Activated CD8-positive, alpha-beta T cell treated with anti-CD3 and anti-CD28 coated beads, Interleukin-2, amount 10 ng/mL, durations not matched to agents 7 days and 5 days (primary cell): ENCODE data around the gene DYNC2H1. TPM values are rescaled to one million over a fixed set of nuclear protein-coding genes. Genes with fewer than 3 reads are reported as not detected.

ENCODE experiments used
- ATAC-seq: fragments of 150-1000 bp; cut with Tn5 transposase; one replicate; pipeline ENCODE4 v1.10.0; 2021; ENCODE audit warnings: moderate library complexity
- CTCF ChIA-PET: fragments of 350-600 bp; sonication (Branson Sonifier 250); formaldehyde crosslinking; loops from one replicate; lab custom pipeline; 2021; ENCODE audit warnings: antibody characterized with exemption; lab: Charles Lee
- POLR2A ChIA-PET: fragments of 350-600 bp; sonication (Branson Sonifier 250); formaldehyde crosslinking; loops from one replicate; lab custom pipeline; 2021; ENCODE audit warnings: antibody characterized with exemption; lab: Charles Lee
- DNase-seq: peaks from one replicate; pipeline ENCODE4 v3.0.0-alpha.2; 2020
- H3K27ac Mint-ChIP-seq: one replicate; pipeline ENCODE4 v1.8.0; 2021; ENCODE audit warnings: mild to moderate bottlenecking, mixed read lengths
- H3K27me3 Mint-ChIP-seq: one replicate; pipeline ENCODE4 v1.8.0; 2021; ENCODE audit warnings: low read depth, mixed read lengths
- H3K36me3 Mint-ChIP-seq: one replicate; pipeline ENCODE4 v1.8.0; 2021; ENCODE audit warnings: low read depth, mixed read lengths
- H3K4me1 Mint-ChIP-seq: one replicate; pipeline ENCODE4 v1.8.0; 2021; ENCODE audit warnings: low read depth, mixed read lengths
- H3K4me3 Mint-ChIP-seq: one replicate; pipeline ENCODE4 v1.8.0; 2021; ENCODE audit warnings: mild to moderate bottlenecking, mixed read lengths
- H3K9me3 Mint-ChIP-seq: one replicate; pipeline ENCODE4 v1.8.0; 2022; ENCODE audit warnings: mixed read lengths; ENCODE audit not compliant: insufficient read depth
- total RNA-seq, 2 experiments: library from RNA; stranded (reverse); gene quantifications; one replicate each; pipeline ENCODE4 v1.2.3, GENCODE V29; 2021

DYNC2H1 gene
- total RNA-seq, 2 experiments from 2014 or later, result 1.6 to 1.7 TPM

DNA sequence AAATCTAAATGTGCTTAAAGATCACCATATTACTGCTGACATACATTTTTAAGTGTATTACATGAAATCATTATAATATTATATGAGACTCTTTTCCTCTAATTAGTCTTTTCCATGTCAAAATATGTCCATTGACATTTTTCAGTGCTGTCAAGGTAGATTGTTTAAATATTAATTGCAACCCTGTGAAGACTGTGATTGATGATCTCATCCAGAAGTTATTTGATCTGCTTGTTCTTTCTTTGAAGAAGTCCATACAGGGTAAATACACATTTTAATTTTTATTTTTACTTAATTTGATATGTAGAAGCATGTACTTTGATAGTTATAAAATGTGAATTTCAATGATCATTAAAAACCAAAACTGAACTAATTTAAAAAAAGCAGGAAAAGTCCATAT, 38.4 kb downstream of the DYNC2H1 start:
- Mint-ChIP-seq H3K36me3 (no peaks in the 10 kb centered on the region), H3K4me1 (no peaks in the 10 kb centered on the region), H3K27me3 (no peaks in the 10 kb centered on the region), H3K27ac (no peak overlapping the region), H3K4me3 (no peak overlapping the region), H3K9me3 (no peaks in the 10 kb centered on the region)
- DNase-seq, result no peak
- ChIA-PET CTCF (no interaction called here), POLR2A (no interaction called here)
- no peak for ATAC-seq

DNA sequence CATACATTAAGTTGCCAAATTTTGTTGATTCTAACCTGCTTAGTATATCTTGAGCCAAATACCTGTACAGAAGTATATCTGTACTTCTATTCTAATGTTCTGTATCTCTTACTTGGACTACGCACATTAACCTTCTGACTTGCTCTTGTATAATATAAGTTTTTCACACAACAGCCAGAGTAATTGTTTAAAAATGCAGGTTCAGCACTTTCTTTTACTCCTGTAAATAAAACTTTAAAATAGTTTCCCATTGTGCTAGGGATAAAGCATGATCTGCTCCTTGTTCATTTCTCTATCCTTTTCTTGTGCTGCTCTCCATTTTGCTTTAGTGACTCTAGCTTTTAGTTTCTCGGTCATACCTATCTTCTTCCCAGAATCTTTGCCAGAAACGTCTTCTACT, 48.3 kb downstream of the DYNC2H1 start:
- CTCF ChIA-PET, result interaction anchor here (1.0 kb wide), 1 partner anchor 48 kb away, joined by 3 read pairs; the partner anchor contains the start of gene DYNC2H1
- Mint-ChIP-seq H3K36me3 (no peaks in the 10 kb centered on the region), H3K4me3 (no peak overlapping the region), H3K9me3 (no peaks in the 10 kb centered on the region), H3K27ac (no peak overlapping the region), H3K27me3 (no peaks in the 10 kb centered on the region), H3K4me1 (no peaks in the 10 kb centered on the region)
- ATAC-seq (no peak), DNase-seq (no peak)
- POLR2A ChIA-PET, result no interaction called here

DNA sequence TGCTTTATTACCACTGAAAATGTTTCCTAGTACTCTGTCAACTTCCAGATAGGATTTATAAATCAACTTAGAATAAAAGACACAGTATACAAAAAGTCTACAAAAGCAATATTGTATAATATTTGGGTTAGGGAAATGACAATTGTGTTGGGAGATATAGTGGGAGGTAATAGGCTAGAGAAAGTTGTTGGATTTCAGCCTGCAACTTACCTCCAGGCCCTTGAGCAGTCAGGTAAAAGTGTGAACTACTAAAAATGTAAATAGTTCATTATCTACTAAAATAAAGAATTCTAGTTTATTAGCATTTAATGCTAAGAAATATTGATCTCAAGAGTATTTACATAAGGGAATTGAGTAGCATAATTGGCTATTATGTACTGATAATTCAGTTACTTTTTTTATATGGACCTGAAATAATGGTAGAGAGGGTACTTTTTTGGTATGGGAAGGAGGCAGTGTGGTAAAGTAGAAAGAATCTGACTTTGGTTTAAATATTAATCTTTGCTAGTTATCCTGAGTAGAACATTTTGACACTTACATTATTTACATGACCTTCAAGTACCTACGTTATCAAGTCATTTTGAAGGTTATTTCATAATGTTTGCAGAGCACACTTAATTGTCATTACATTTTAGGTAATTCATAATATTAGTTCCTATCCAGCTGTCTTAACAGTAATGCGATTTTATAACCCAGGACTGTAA, 55.0 kb downstream of the DYNC2H1 start:
- ChIA-PET POLR2A (no interaction called here), CTCF (interaction anchor here (0.5 kb wide), 1 partner anchor 87 kb away, joined by 3 read pairs; no protein-coding TSS in a partner anchor)
- no peak overlapping the region for H3K27ac Mint-ChIP-seq

DNA sequence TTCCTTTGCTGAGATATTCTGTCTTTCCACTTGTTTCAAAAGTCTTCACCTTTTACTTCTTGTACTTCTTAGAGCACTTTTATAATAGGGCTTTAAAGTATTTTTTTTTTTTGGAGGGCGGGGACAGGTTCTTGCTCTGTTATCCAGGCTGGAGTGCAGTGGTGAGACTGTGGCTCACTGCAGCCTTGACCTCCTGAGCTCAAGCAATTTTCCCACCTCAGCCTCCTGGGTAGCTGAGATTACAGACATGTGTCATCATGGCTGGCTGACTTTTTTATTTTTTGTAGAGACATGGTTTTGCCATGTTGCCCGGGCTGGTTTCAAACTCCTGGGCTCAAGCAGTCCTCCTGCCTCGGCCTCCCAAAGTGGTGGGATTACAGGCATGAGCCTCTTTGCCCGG, 57.9 kb downstream of the DYNC2H1 start:
- H3K9me3 Mint-ChIP-seq, result no peaks in the 10 kb centered on the region
- POLR2A ChIA-PET, result no interaction called here
- no peaks in the 10 kb centered on the region for H3K4me1 Mint-ChIP-seq
- CTCF ChIA-PET, result no interaction called here
- no peak overlapping the region for H3K4me3 Mint-ChIP-seq
- H3K27ac Mint-ChIP-seq, result no peak overlapping the region
- no peaks in the 10 kb centered on the region for H3K36me3 Mint-ChIP-seq
- no peaks in the 10 kb centered on the region for H3K27me3 Mint-ChIP-seq
- ATAC-seq, result no peak
- DNase-seq, result no peak

More for the DNA sequence above, 55.0 kb downstream of the DYNC2H1 start:
- Mint-ChIP-seq H3K27me3 (no peaks in the 10 kb centered on the region), H3K36me3 (no peaks in the 10 kb centered on the region), H3K4me3 (no peak overlapping the region), H3K9me3 (no peaks in the 10 kb centered on the region), H3K4me1 (no peaks in the 10 kb centered on the region)
- DNase-seq (no peak), ATAC-seq (no peak)

DNA sequence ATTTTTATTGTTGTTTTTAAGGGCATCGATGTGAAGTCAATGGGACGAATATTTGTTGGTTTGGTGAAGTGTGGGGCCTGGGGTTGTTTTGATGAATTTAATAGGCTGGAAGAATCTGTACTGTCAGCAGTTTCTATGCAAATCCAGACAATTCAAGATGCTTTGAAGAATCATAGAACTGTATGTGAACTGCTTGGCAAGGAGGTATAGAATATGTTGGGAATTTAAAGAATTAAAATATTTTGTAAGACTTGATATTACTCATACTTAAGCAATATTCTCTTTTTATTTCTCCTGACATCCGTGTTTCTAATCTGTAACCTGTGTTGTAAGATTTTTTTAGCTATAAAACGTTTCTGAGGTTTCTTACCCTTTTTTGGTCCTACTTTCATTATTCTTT, 61.6 kb downstream of the DYNC2H1 start:
- Mint-ChIP-seq H3K4me3 (no peak overlapping the region), H3K9me3 (no peaks in the 10 kb centered on the region), H3K36me3 (no peaks in the 10 kb centered on the region), H3K4me1 (no peaks in the 10 kb centered on the region), H3K27ac (no peak overlapping the region), H3K27me3 (no peaks in the 10 kb centered on the region)
- CTCF ChIA-PET, result no interaction called here
- DNase-seq, result no peak
- POLR2A ChIA-PET, result interaction anchor here (0.6 kb wide), 1 partner anchor 13 kb away, joined by 3 read pairs; no protein-coding TSS in a partner anchor
- no peak for ATAC-seq

DNA sequence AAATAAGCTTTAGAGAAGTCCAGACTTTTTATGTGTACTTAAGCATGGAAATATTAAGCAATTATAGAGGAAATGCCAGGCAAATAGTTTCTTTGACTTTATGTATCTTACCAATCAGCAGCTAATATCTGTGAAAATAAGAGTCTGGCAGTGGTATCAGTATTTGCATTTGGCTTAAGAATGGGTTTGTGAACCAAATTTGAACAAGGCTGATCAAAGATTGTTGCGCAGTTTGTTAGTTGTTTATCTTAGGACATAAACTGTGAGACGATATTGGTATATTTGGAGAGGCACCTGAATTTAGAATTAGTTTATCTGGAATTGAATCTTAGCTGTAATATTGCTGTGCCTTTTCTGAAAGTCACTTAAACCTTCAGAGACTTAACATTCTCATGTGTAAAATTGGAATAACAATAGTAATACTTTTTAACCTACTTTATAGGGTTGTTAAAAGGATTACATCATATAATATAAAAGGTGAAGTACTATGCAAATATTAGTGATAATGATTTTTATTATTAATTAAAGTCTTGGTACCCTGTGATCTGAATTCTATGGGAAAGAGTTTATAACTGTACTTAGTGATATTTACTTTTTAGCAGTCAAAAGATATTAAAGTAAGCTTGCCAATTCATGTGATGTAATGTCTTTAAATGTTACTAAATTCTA, 66.4 kb downstream of the DYNC2H1 start:
- CTCF ChIA-PET, result interaction anchor here (1.5 kb wide), 1 partner anchor 66 kb away, joined by 4 read pairs; the partner anchor contains the start of gene DYNC2H1
- H3K36me3 Mint-ChIP-seq, result no peaks in the 10 kb centered on the region
- no peak overlapping the region for H3K27ac Mint-ChIP-seq
- DNase-seq, result no peak
- H3K9me3 Mint-ChIP-seq, result no peaks in the 10 kb centered on the region
- H3K4me1 Mint-ChIP-seq, result no peaks in the 10 kb centered on the region
- H3K27me3 Mint-ChIP-seq, result no peaks in the 10 kb centered on the region
- H3K4me3 Mint-ChIP-seq, result no peak overlapping the region
- POLR2A ChIA-PET, result no interaction called here
- no peak for ATAC-seq

DNA sequence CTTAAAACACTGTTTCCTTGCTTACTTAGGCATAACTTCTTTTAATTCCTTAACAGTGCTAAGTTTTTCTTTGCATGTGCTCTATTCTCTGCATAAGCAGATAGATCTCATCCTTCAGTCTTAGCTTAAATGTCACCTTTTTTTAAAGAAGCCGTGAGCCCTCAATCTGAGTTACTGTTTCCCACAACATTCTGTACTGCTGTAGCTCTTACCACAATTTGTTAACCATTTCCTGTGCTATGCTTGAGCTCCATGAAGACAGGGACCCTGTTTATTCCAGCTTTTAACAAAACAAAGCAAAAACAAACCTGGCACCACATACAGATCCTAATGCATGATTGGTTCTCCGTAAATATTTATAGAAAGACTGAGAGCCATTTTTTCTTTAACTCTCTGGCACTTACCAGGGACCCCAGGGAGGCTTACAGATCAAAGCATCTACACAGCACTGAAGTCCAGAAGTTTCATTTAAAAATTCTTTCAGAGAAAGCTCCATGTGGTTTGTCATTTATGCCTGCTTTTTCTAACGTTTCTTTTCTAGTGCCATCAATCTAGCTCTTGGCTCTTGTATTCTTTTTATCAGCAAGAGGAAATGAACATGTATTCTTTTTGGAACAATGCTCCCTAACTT, 74.9 kb downstream of the DYNC2H1 start:
- POLR2A ChIA-PET, result interaction anchor here (0.6 kb wide), 1 partner anchor 13 kb away, joined by 3 read pairs; no protein-coding TSS in a partner anchor
- DNase-seq, result no peak
- no peaks in the 10 kb centered on the region for H3K9me3 Mint-ChIP-seq
- H3K27me3 Mint-ChIP-seq, result no peaks in the 10 kb centered on the region
- H3K27ac Mint-ChIP-seq, result no peak overlapping the region
- CTCF ChIA-PET, result interaction anchor here (0.6 to 1.4 kb wide), 3 partner anchors 75 to 149 kb away, joined by 3 to 5 read pairs (median 3); partner anchors contain the start of gene DYNC2H1
- ATAC-seq, result peak; percentile 69
- no peaks in the 10 kb centered on the region for H3K36me3 Mint-ChIP-seq
- no peak overlapping the region for H3K4me3 Mint-ChIP-seq
- H3K4me1 Mint-ChIP-seq, result peaks cover 17% of the 10 kb centered on the region

DNA sequence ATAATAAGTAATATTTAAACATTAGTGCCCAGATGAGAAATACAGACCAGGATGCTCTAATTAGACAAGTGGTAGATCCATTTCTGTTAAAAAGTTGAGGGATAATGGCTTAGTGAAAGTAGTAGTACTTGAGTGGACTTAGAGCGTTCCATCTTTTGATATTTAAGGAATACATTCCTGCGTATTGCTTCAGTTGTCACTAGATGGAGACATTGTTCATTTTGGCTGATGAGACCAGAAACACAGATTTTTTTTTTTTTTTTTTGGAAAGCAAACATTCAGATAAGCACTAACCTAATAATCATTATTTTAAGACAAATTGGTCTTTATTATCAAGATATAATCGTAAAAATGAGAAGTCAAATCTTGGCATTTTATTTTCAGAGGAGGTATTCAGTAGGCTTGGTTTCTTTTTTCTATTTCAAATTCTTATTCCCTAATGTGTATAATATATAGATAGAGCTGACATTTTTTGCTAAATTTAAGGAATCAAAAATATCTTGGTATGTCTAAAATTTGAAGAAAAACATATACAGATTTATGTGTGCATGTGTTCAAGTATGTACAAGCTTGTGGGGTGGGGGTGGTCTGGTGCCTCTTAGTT, 92.9 kb downstream of the DYNC2H1 start:
- no peaks in the 10 kb centered on the region for H3K36me3 Mint-ChIP-seq
- ChIA-PET CTCF (interaction anchor here (0.9 to 1.0 kb wide), 3 partner anchors 29 to 479 kb away, joined by 3 read pairs; no protein-coding TSS in a partner anchor), POLR2A (no interaction called here)
- H3K4me1 Mint-ChIP-seq, result no peaks in the 10 kb centered on the region
- H3K4me3 Mint-ChIP-seq, result no peak overlapping the region
- ATAC-seq, result no peak
- no peak for DNase-seq
- no peaks in the 10 kb centered on the region for H3K27me3 Mint-ChIP-seq
- H3K27ac Mint-ChIP-seq, result no peak overlapping the region
- H3K9me3 Mint-ChIP-seq, result no peaks in the 10 kb centered on the region

DNA sequence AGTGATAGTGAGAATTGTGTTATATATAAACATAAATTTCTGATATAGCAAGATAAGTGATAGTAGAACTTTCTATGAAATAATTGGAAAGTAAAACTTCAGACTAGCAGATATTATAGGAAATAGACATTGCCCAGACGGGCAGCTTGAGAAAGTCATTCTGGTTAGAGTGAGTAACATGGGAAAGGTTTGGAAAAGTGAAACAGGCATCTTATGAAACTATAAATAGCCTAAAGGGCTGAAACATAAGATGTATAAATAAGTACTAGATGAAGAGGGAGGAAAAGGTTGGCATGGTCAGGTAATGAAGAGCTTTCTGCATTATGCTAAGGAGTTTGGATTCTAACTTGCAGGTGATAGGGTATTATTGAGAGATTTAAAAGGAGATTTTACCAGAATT, 101.3 kb downstream of the DYNC2H1 start:
- Mint-ChIP-seq H3K9me3 (no peaks in the 10 kb centered on the region), H3K4me3 (no peak overlapping the region), H3K4me1 (no peaks in the 10 kb centered on the region), H3K27me3 (no peaks in the 10 kb centered on the region), H3K27ac (no peak overlapping the region), H3K36me3 (no peaks in the 10 kb centered on the region)
- DNase-seq (no peak), ATAC-seq (no peak)
- ChIA-PET POLR2A (no interaction called here), CTCF (no interaction called here)

DNA sequence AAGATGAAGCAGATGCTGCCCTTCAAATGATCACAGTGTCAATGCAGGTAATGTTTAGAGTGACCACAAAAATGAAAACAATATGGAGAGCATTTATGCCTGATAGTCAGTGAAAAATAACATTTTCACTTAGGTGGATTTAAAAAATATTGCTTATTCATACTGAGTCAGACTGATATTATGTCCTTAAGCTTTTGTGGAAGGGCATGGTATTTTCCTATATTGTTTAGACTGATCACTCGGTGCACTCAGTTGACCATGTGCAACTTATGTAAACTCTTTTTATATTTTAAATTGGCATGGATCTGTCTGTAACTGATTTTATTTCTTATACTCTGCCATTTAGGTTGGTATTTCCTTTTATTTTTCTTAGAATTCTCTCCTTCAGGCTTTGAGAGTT, 106.6 kb downstream of the DYNC2H1 start:
- POLR2A ChIA-PET, result no interaction called here
- H3K27me3 Mint-ChIP-seq, result no peaks in the 10 kb centered on the region

DNA sequence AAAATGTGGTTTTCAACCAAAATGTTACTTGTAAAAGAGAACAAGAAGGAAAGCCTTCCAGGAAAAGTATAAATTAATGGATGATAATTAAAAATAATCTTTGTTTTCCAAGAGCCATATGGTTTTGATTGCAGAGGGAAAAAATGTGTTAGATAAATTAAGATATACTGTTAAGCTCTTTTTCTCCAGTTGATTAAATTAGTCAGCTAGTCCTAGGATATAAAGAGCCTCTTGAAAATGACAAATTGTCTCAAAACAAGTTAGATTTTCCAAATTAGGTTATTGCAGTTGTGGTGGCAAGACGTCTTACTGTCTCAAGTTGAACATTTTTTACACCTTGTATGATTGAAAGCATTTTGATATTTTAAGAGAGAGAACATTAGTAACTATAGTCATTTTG, 110.9 kb downstream of the DYNC2H1 start:
- DNase-seq (no peak), ATAC-seq (no peak)
- H3K27ac Mint-ChIP-seq, result no peak overlapping the region
- H3K4me1 Mint-ChIP-seq, result no peaks in the 10 kb centered on the region
- POLR2A ChIA-PET, result no interaction called here
- H3K27me3 Mint-ChIP-seq, result no peaks in the 10 kb centered on the region
- no peaks in the 10 kb centered on the region for H3K9me3 Mint-ChIP-seq
- H3K4me3 Mint-ChIP-seq, result no peak overlapping the region
- H3K36me3 Mint-ChIP-seq, result no peaks in the 10 kb centered on the region
- CTCF ChIA-PET, result no interaction called here

More for the DNA sequence above, 106.6 kb downstream of the DYNC2H1 start:
- no peak overlapping the region for H3K27ac Mint-ChIP-seq
- CTCF ChIA-PET, result no interaction called here
- H3K4me3 Mint-ChIP-seq, result no peak overlapping the region
- H3K9me3 Mint-ChIP-seq, result no peaks in the 10 kb centered on the region
- H3K36me3 Mint-ChIP-seq, result no peaks in the 10 kb centered on the region
- DNase-seq (no peak), ATAC-seq (no peak)
- H3K4me1 Mint-ChIP-seq, result no peaks in the 10 kb centered on the region
